Stimulated activated CD4-positive, alpha-beta T cell treated with anti-CD3 and anti-CD28 coated beads, Interleukin-4, amount 100 ng/mL, for 4 hours (primary cell): ENCODE data around the gene CD300LD.

Source experiments
- DNase-seq, 2 experiments: peaks; one replicate each; pipeline ENCODE4 v3.0.0-alpha.2; 2020

CD300LD gene

GRCh38 chr17:74543406-74543805 lies 48.7 kb downstream of the CD300LD start:
- no peak for DNase-seq

GRCh38 chr17:74542727-74543383 lies 49.2 kb downstream of the CD300LD start:
- no peak for DNase-seq

GRCh38 chr17:74542166-74542565 lies 49.9 kb downstream of the CD300LD start:
- no peak for DNase-seq

GRCh38 chr17:74541176-74542111 lies 50.6 kb downstream of the CD300LD start:
- DNase-seq = no peak

GRCh38 chr17:74539281-74539820 lies 52.7 kb downstream of the CD300LD start:
- DNase-seq = no peak

- DNase-seq = no peak
These were observed 55.2 kb downstream of the CD300LD start for GRCh38 chr17:74536890-74537289.

- DNase-seq = no peak
These were observed 60.0 kb downstream of the CD300LD start for GRCh38 chr17:74532115-74532514.

- no peak for DNase-seq
These were observed 60.8 kb downstream of the CD300LD start, which contains the start of gene CD300LB for GRCh38 chr17:74531231-74531761. Gene CD300LB, minus strand, starts transcription at chr17:74531475. Its CDS starts 125 bp downstream, at chr17:74531350.

- DNase-seq = no peak
These were observed 61.3 kb downstream of the CD300LD start for GRCh38 chr17:74530831-74531150.
